ENCODE data around the gene ATP2B2.

Gene ATP2B2

DNA sequence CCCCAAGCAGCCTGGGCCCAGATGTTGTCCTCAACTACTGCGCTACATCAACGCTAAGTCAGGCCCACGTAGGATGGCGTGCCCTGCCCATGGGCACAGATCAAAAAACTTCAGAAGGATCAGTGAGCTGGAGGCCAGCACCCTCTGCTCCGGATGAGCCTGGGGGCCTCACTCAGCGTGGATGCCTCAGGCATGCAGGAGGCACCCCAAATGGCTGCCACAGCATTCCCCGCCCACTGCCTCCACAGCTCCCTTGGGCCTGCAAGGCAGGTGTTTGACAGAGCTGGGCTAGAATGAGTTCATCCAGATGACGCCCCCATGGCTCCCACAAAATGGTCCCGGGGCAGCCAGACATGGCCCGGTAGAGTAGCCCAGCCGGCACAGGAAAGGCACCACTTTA is 7.1 kb downstream of the ATP2B2 start:
- TF ChIP-seq, protein P1, sequence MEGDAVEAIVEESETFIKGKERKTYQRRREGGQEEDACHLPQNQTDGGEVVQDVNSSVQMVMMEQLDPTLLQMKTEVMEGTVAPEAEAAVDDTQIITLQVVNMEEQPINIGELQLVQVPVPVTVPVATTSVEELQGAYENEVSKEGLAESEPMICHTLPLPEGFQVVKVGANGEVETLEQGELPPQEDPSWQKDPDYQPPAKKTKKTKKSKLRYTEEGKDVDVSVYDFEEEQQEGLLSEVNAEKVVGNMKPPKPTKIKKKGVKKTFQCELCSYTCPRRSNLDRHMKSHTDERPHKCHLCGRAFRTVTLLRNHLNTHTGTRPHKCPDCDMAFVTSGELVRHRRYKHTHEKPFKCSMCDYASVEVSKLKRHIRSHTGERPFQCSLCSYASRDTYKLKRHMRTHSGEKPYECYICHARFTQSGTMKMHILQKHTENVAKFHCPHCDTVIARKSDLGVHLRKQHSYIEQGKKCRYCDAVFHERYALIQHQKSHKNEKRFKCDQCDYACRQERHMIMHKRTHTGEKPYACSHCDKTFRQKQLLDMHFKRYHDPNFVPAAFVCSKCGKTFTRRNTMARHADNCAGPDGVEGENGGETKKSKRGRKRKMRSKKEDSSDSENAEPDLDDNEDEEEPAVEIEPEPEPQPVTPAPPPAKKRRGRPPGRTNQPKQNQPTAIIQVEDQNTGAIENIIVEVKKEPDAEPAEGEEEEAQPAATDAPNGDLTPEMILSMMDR (IDR thresholded peaks at IDR 0.05; ENCODE audit: low read depth, low read length), result no peak
- Histone ChIP-seq H3K36me3 (no peaks in the 10 kb centered on the region), H3K4me3 (ENCODE audit: low read depth, low read length) (no peak overlapping the region), H3K27me3 (no peaks in the 10 kb centered on the region), H3K9me3 (no peaks in the 10 kb centered on the region), H3K4me1 (no peaks in the 10 kb centered on the region; the same call in 1 of the 2 replicates)
- no peak for DNase-seq

DNA sequence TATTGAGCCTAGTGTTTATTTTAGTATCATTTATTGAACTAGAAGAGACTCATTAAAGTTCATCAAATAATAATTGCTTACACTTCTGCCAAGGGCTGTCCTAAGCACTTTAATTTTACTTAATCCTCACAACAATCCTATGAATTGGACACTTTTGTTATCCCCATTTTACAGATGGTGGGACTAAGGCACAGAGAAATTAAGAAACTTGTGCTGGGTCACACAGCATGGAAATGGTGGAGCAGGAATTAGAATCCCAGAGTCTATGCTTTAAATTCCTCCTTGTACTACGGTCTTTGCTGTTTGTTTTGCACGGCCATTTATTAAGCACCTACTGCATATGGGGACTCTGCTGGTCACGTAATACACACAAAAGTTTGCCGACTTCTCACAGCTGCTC is 7.9 kb downstream of the ATP2B2 start:
- H3K4me1 ChIP-seq, result no peaks in the 10 kb centered on the region; the same call in 1 of the 2 replicates
- TF ChIP-seq, protein P1 (IDR thresholded peaks at IDR 0.05; ENCODE audit: low read depth, low read length), result no peak
- H3K4me3 ChIP-seq (ENCODE audit: low read depth, low read length), result no peak overlapping the region

DNA sequence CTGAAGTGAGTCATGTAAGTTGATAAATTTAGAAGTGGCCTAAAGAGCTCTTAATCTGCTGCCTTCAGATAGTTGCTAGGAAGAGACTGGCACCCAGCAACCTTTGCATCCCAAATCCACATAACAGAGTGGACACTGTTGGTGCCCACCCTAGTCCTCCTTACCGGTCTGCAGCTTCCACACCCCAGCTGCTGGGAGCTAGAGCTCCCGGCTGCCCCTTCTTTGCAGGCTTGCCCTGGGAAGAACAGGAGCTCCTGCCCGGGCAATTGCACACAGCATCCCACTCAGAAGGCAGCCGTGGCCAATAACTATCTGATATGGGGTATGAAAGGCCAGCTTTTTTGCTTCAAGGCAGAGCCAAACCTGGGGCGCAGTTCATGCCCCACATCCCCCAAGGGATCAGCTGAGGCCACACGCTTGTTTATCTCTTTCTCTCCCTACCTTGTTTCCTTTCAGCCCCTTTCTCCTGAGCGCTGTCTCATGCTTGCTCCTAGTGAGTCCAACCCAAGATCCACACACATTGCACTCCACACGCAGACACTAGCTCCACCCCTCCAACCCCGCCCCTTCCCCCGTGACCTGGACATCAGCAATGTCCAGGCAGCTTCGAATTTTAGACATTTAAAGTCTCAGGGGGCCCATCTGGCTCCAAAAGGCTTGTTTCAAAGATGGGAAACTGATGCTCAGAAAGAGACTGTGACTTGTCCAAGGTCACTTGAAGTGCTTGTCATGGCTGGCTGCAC is 9.1 kb downstream of the ATP2B2 start:
- H3K9me3 ChIP-seq, result no peaks in the 10 kb centered on the region
- no peak overlapping the region for H3K4me3 ChIP-seq (ENCODE audit: low read depth, low read length)
- TF ChIP-seq, protein P1 (IDR thresholded peaks at IDR 0.05; ENCODE audit: low read depth, low read length), result no peak
- no peaks in the 10 kb centered on the region for H3K27me3 ChIP-seq
- no peaks in the 10 kb centered on the region; the same call in 1 of the 2 replicates for H3K4me1 ChIP-seq
- H3K36me3 ChIP-seq, result no peaks in the 10 kb centered on the region
- no peak for DNase-seq

More for the DNA sequence above, 7.9 kb downstream of the ATP2B2 start:
- H3K9me3 ChIP-seq, result no peaks in the 10 kb centered on the region
- no peak for DNase-seq
- H3K36me3 ChIP-seq, result no peaks in the 10 kb centered on the region
- no peaks in the 10 kb centered on the region for H3K27me3 ChIP-seq

DNA sequence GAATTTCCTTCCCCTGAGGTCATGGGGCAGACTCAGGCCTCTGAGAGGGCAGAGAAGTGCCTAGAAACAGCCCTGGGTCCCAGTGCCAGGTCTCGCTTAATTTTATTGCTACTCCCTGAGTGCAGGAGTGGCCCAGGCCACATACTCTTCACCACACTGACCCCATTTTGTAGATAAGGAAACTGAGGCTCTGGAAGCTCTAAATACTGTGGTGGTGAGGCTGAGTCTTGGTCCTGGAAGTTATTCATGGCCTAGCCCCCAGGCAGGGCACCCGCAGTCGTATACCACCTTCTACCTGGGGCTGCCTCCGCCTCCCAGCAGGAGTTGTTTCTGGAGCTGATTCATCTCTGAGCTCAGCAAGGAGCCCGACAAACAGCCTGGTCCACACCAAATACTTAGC is 9.8 kb downstream of the ATP2B2 start:
- Histone ChIP-seq H3K9me3 (no peaks in the 10 kb centered on the region), H3K27me3 (no peaks in the 10 kb centered on the region), H3K4me1 (no peaks in the 10 kb centered on the region; the same call in 1 of the 2 replicates), H3K36me3 (no peaks in the 10 kb centered on the region), H3K4me3 (ENCODE audit: low read depth, low read length) (no peak overlapping the region)
- DNase-seq, result no peak
- TF ChIP-seq, protein P1 (IDR thresholded peaks at IDR 0.05; ENCODE audit: low read depth, low read length), result no peak

DNA sequence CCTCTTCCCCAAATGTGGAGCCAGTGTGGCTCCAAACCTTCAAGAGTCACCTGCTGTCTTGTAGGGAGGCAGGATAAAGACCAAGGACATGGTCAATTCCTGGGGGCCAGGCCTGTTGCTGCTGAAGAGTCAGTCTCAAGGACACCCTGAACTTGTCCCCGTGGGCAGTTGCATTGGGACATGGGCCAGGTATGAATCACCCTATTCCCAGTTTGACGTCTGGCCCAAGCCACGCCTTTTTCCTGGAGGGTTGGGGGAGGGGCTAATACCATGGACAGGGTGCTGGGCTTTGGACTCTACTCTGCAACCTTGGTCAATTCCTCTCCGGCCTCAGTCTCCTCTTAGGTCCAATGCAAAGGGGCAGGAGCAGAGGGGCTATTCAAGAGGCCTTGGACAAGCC is 10.4 kb downstream of the ATP2B2 start:
- Histone ChIP-seq H3K27me3 (no peaks in the 10 kb centered on the region), H3K9me3 (no peaks in the 10 kb centered on the region), H3K36me3 (no peaks in the 10 kb centered on the region), H3K4me1 (no peaks in the 10 kb centered on the region; the same call in 1 of the 2 replicates), H3K4me3 (ENCODE audit: low read depth, low read length) (no peak overlapping the region)
- TF ChIP-seq, protein P1 (IDR thresholded peaks at IDR 0.05; ENCODE audit: low read depth, low read length), result no peak
- DNase-seq, result peak; percentile 34

DNA sequence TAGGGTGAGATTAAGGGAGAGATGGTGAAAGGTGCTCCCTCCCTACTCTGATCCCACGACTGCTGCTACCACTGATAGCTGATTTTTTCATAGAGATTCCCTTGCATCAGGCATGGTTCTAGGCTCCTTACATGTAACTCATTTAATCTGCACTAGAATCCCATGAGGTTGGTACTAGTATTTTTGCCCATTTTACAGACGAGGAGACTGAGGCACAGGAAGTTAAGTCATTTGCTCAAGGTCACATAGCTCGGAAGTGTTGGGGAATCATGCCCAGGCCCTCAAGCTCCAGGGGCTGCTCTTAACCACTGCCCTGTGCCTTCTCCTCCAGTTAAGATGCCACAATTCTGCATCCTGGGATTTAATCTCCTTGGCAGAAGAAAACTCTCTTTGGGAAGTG is 11.2 kb downstream of the ATP2B2 start:
- TF ChIP-seq, protein P1 (IDR thresholded peaks at IDR 0.05; ENCODE audit: low read depth, low read length), result no peak
- Histone ChIP-seq H3K9me3 (no peaks in the 10 kb centered on the region), H3K27me3 (no peaks in the 10 kb centered on the region), H3K36me3 (no peaks in the 10 kb centered on the region), H3K4me3 (ENCODE audit: low read depth, low read length) (no peak overlapping the region), H3K4me1 (no peaks in the 10 kb centered on the region; the same call in 1 of the 2 replicates)
- no peak for DNase-seq

Data from BE2C (cell line).